ENCODE data around the gene MAN2A2.

GRCh38 chr15:90862964-90863778, 39.9 kb upstream of the MAN2A2 start:
- TF ChIP-seq OSR1 (CRISPR knock-in tag; IDR thresholded peaks at IDR 0.05), result no peak
- TF ChIP-seq BACH2 (CRISPR knock-in tag; IDR thresholded peaks at IDR 0.05; ENCODE audit: borderline replicate concordance), result no peak
- no peak for TF ChIP-seq RARB (CRISPR knock-in tag; IDR thresholded peaks at IDR 0.05)
- TF ChIP-seq ZNF8 (CRISPR knock-in tag; IDR thresholded peaks at IDR 0.05), result no peak
- TF ChIP-seq CREB5 (CRISPR knock-in tag; IDR thresholded peaks at IDR 0.05; ENCODE audit: low read depth), result no peak
- TF ChIP-seq PATZ1 (CRISPR knock-in tag; IDR thresholded peaks at IDR 0.05; ENCODE audit: borderline replicate concordance), result no peak

Data from SK-N-SH treated with all-trans-retinoic acid at 6 μM for 48 hours (cell line).